Hematopoietic multipotent progenitor cell treated with erythropoietin and hydrocortisone succinate and interleukin-3 and kit ligand, for 15 days (in vitro differentiated cells): ENCODE data around the gene SZRD1.

Experiments used
- DNase-seq: peaks from one replicate; pipeline ENCODE4 v3.0.0-alpha.2; 2015; ENCODE audit warnings: low spot score

Gene SZRD1

GRCh38 chr1:16367258-16367967 lies 371 bp downstream of the SZRD1 start:
- peak; percentile 79 for DNase-seq

GRCh38 chr1:16367968-16368890 lies 1.2 kb downstream of the SZRD1 start:
- DNase-seq: peak; percentile 61

- no peak for DNase-seq
These were observed 2.8 kb downstream of the SZRD1 start for GRCh38 chr1:16369821-16370220.

- DNase-seq: no peak
These were observed 4.7 kb downstream of the SZRD1 start for GRCh38 chr1:16371725-16372124.

- DNase-seq: no peak
These were observed 5.7 kb downstream of the SZRD1 start for GRCh38 chr1:16372535-16373285.

DNA sequence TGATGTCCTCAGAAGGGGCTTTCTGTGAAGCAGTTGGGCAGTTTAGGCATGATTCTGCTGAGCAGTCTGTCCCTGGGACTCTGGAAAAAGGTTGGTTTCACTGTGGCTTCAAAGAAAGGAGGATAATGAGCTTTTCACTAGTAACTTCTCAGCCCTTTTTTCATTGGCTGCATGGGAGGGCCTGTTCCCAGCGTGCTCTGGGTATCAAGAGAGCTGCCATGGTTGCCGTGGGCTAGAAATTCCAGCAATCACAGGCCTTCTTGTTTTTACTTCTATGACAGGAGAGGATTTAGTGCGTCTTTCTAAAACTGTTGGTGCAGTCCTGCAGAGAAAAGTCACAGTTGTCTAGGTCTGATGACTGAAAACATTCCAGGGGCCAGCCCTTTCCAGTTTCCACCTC lies 7.2 kb downstream of the SZRD1 start:
- DNase-seq: no peak

DNA sequence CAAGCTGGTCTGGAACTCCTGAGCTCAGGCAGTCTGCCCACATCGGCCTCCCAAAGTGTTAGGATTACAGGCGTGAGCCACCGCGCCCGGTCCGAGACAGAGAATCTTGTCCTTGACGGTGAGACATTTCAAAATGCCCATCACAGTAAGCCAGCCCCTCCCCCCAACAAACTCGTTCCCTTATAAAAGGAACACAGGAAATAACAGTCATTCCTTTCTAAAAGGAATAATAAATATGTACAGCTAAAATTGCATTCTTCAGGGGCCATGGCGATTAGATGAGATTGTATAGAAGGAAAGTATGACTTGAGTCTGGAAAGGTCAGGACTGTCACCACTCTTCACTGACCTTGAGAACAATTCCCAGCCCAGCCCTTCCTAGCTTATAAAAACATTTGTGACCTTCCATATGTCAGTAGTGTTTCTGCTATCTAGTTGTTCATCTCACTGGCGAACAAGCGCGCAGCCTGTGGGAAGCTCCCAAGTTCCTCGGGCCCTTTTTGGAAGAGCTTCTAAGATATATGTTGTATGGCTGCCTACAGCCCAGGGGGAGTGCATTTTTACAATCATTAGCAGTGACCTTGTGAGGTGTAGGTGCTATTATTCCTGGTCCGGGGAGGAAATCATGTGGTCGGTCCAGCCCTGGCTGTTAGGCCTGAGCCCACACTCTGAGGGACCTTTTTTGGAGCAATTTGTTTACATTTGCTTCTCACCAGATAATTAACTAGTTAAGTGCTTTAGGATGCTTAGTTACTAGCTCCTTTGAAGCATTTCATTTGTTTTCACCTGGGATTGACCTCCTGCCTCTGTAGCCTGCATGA lies 8.7 kb downstream of the SZRD1 start:
- DNase-seq: no peak

DNA sequence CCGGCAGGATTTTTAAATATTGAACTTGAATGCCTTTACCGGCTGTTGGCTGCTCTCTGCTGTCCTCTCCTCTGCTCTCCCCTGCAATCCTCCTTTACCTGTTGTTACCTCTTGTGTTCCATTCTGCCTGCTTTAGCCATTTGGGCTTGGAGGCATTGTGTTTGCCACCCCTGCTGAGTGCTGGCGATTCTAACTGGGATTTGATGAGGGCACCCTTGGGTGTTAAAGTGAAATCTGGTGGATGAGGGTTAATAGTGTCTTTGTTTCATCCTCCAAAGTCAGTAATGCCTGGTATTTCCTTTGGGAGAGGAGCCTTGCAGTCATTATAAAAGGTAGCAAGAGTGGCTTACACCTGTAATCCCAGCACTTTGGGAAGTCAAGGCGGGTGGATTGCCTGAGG lies 9.9 kb downstream of the SZRD1 start:
- DNase-seq: no peak

DNA sequence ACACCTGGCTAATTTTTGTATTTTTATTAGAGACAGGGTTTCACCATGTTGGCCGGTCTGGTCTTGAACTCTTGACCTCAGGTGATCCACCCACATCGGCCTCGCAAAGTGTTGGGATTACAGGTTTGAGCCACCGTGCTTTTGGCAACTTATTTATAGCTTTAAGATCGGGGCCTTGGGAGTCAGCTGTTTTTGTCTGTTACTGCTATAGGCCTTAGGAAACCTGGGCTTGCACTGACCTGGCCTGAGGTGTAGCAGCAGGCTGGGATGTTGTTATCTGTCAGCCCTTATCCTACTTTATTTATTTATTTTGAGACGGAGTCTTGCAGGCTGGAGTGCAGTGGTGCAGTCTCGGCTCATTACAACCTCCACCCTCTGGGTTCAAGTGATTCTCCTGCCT lies 11.4 kb downstream of the SZRD1 start:
- DNase-seq: no peak

DNA sequence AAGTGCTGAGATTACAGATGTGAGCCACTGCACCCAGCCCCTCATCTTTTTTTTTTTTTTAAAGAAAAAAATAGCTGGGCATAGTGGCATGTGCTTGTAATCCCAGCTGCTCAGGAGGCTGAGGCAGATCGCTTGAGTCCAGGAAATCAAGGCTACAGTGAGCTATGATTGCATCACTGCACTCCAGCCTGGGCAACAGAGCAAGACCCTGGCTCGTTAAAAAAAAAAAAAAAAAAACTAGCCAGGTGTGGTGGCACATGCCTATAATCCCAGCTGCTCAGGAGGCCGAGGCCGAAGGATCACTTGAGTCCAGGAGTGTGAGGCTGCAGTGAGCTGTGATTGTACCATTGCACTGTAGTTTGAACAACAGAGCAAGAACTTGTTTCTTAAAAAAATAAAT lies 13.8 kb downstream of the SZRD1 start:
- no peak for DNase-seq

GRCh38 chr1:16383888-16384287 lies 16.8 kb downstream of the SZRD1 start:
- no peak for DNase-seq

DNA sequence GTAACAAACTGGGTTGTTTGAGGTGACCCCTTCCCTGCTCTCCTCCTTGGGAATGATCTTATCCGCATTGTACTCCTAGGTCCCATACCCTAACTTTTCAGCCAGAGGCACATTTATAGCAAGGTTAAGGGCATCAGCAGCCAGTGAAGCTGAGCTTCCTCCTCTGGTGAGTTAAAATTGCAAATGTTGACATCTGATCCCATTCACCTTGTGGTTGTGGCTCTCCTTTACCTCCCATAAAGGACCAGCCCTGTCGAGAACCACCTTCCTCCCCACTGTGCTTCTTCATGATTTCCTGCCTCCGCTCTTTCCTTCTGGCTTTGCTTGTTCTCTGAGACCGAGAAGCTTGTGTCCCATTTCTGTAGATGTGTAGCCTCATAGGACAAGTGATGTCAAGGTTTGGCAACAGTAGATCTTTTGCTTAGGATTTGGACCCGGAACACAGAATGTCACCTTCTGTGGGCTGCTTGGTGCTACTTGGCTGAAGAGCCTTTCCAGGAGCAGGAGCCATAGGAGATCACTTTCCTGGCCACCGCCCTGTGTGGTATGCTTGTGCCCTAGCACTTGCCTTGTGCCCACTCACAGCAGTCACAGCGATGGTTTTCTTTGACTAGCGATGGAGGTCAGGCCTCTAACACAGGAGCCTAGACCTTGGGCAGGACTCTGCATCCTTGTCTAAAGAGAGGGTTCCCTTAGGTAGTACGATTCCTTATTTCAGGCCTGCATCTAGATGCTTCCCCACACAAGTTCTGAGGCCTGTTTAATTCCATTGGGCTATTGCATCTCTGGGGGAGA lies 18.8 kb downstream of the SZRD1 start:
- no peak for DNase-seq

- peak; percentile 59 for DNase-seq
These were observed 19.5 kb downstream of the SZRD1 start for GRCh38 chr1:16386454-16387113.

DNA sequence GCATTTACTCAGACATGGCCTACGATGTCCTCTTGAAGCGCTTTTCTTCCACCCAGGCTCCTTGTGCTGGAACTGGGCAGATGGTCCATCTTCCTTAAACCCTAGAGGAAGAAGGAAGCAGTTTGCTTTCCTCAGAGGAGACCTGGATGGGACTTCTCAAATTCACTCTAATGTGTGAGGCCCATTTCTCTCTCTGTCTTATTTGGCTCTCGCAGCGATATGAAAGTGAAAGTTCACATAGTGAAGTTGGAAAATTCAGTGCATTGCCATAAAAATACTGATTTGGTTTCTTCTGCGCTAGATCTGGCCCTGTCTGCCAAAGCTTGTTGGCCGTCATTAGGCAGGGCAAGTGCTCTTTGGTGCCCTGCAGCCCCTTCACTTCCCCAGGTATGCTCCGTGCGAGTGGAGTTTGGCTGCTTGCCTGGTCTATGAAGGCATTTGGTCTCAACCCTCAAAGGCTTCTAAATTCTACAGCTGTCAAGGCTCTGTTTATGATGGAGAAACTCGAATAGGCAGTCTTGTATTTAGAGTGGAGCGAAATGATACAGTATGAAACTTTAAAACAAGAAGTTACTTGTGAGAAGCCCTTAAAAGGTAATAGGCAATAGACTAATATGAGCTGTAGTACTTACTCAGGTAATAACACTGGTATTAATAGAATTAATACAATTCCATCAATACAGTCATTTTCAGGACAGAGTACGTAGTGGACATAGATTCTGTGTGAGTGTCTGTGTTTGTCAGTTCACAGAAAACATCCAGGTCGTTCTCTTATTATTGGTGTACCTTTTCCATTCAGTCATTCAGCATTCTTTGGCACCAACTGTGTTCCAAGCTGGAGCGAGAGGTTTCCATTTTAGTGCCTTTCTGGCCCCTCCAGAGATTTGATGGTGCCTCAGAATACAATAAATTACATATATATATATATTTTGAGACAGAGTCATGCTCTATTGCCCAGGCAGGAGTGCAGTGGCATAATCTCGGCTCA lies 20.5 kb downstream of the SZRD1 start:
- DNase-seq: peak; percentile 20

- no peak for DNase-seq
These were observed 24.4 kb downstream of the SZRD1 start for GRCh38 chr1:16391411-16391810.

- DNase-seq: no peak
These were observed 25.9 kb downstream of the SZRD1 start for GRCh38 chr1:16392740-16393569.

GRCh38 chr1:16393570-16394521 lies 26.8 kb downstream of the SZRD1 start:
- DNase-seq: no peak
